HCT116 (cell line): ENCODE measurements around the gene CPNE8. TPM values are rescaled to one million over a fixed set of nuclear protein-coding genes. Genes with fewer than 3 reads are reported as not detected.
A peak's percentile ranks its signal among the peaks of the same experiment; 100 is the strongest.

Experiments used
- ATAC-seq: fragments of 200-7000 bp; cut with Tn5 transposase; 2 replicates; pipeline ENCODE4 v1.9.1; 2020; ENCODE audit warnings: mild to moderate bottlenecking, moderate library complexity
- BruUV-seq: library from RNA; stranded (reverse); fragments of 400-500 nt; replicated peaks from 2 replicates; lab custom pipeline; 2021; lab: Mats Ljungman, UMichigan
- CTCF ChIA-PET: fragments of 300-600 bp; sonication (Branson Sonifier 250); formaldehyde crosslinking; loops from one replicate; lab custom pipeline; 2021; ENCODE audit warnings: antibody characterized with exemption; lab: Charles Lee
- POLR2A ChIA-PET: fragments of 300-600, 350-600 bp; sonication (Branson Sonifier 250); formaldehyde crosslinking; loops from one replicate; lab custom pipeline; 2021; ENCODE audit warnings: antibody characterized with exemption; lab: Charles Lee
- RAD21 ChIA-PET, 2 experiments: fragments of 300-600 bp; sonication (Branson Sonifier 250); formaldehyde crosslinking; loops; one replicate each; lab custom pipeline; 2023; ENCODE audit warnings: low total read pairs in 2 of 2; ENCODE audit not compliant: uncharacterized antibody in 2 of 2, unreplicated experiment in 2 of 2, low non-redundant PET in 1 of 2; lab: Charles Lee
- DNase-seq: peaks from one replicate; pipeline ENCODE4 v3.0.0-alpha.2; 2010; ENCODE audit warnings: low read depth, low spot score
- H2AFZ ChIP-seq: fragments of 200-600 bp; shearing (Covaris generic), sonication (generic); 2 replicates; pipeline ENCODE4 v1.6.1; 2017; ENCODE audit warnings: low read depth, mixed run types, mixed read lengths, antibody characterized with exemption, low read length; ENCODE audit not compliant: poor library complexity, severe bottlenecking
- H3K27ac ChIP-seq: 2 replicates; pipeline ENCODE4 v1.5.1; 2012; ENCODE audit warnings: low read depth, low read length
- H3K27me3 ChIP-seq: fragments of 200-600 bp; sonication (generic); 2 replicates; pipeline ENCODE4 v1.6.1; 2016; ENCODE audit warnings: mixed run types, low read length, mixed read lengths; ENCODE audit not compliant: insufficient read depth
- H3K36me3 ChIP-seq, 2 experiments: fragments of 200-500 bp in 1 of 2; fragments of 200-600 bp in 1 of 2; sonication (Bioruptor generic) in 1 of 2; sonication (generic) in 1 of 2; 2 replicates each; pipeline versions ENCODE4 v1.5.1 to v1.6.1; 2014 to 2016; ENCODE audit warnings: low read length in 2 of 2, inconsistent platforms in 1 of 2, mixed read lengths in 1 of 2, mixed run types in 1 of 2; ENCODE audit not compliant: insufficient read depth in 2 of 2, control insufficient read depth in 1 of 2
- H3K4me1 ChIP-seq, 2 experiments: fragments of 200-600 bp in 1 of 2; sonication (generic) in 1 of 2; 2 replicates each; pipeline versions ENCODE4 v1.5.1 to v1.6.1; 2012 to 2017; ENCODE audit warnings: low read length in 2 of 2, inconsistent platforms in 1 of 2, mild to moderate bottlenecking in 1 of 2, mixed read lengths in 1 of 2, mixed run types in 1 of 2, moderate library complexity in 1 of 2; ENCODE audit not compliant: insufficient read depth in 2 of 2, control insufficient read depth in 1 of 2
- H3K4me2 ChIP-seq: fragments of 200-600 bp; sonication (generic); 2 replicates; pipeline ENCODE4 v1.6.1; 2017; ENCODE audit warnings: mixed run types, low read length, mixed read lengths
- H3K4me3 ChIP-seq, 2 experiments: fragments of 200-600 bp in 1 of 2; sonication (generic) in 1 of 2; replicated peaks in 1 of 2; 2 replicates each; pipeline ENCODE4 v1.5.1; 2011 to 2016; ENCODE audit warnings: low read length in 2 of 2, control low read depth in 1 of 2, low read depth in 1 of 2, mild to moderate bottlenecking in 1 of 2, mixed read lengths in 1 of 2, mixed run types in 1 of 2
- H3K79me2 ChIP-seq: fragments of 200-600 bp; sonication (generic); 2 replicates; pipeline ENCODE4 v1.6.1; 2017; ENCODE audit warnings: mild to moderate bottlenecking, mixed run types, low read length, moderate library complexity, mixed read lengths; ENCODE audit not compliant: insufficient read depth
- H3K9ac ChIP-seq: fragments of 200-600 bp; sonication (generic); 2 replicates; pipeline ENCODE4 v1.6.1; 2016; ENCODE audit warnings: low read length, mixed read lengths
- H3K9me2 ChIP-seq: fragments of 200-600 bp; sonication (generic), shearing (Covaris generic); 2 replicates; pipeline ENCODE4 v1.6.1; 2017; ENCODE audit warnings: mixed run types, mild to moderate bottlenecking, moderate library complexity; ENCODE audit not compliant: insufficient read depth
- H3K9me3 ChIP-seq, 2 experiments: fragments of 200-500 bp in 1 of 2; fragments of 200-600 bp in 1 of 2; sonication (Bioruptor generic) in 1 of 2; sonication (generic) in 1 of 2; 2 replicates each; pipeline ENCODE4 v1.6.1; 2014 to 2017; ENCODE audit warnings: low read length in 2 of 2, mixed read lengths in 2 of 2, inconsistent platforms in 1 of 2, low read depth in 1 of 2, mild to moderate bottlenecking in 1 of 2, mixed run types in 1 of 2, moderate library complexity in 1 of 2; ENCODE audit not compliant: control insufficient read depth in 1 of 2, insufficient read depth in 1 of 2
- H4K20me1 ChIP-seq: fragments of 200-600 bp; sonication (generic), shearing (Covaris generic); 2 replicates; pipeline ENCODE4 v1.6.1; 2017; ENCODE audit warnings: mixed run types, mild to moderate bottlenecking, moderate library complexity; ENCODE audit not compliant: insufficient read depth
- EGR1 ChIP-seq: IDR thresholded peaks from 2 replicates; pipeline ENCODE4 v1.6.1; 2012; ENCODE audit warnings: low read depth
- RAD21 ChIP-seq: IDR thresholded peaks from 2 replicates; pipeline ENCODE4 v1.6.1; 2012; ENCODE audit warnings: low read depth, mild to moderate bottlenecking
- SP1 ChIP-seq: IDR thresholded peaks from 2 replicates; pipeline ENCODE4 v1.6.1; 2012; ENCODE audit warnings: low read depth
- SRF ChIP-seq: IDR thresholded peaks from 2 replicates; pipeline ENCODE4 v1.6.1; 2012; ENCODE audit warnings: low read depth
- TCF7L2 ChIP-seq: IDR thresholded peaks from 2 replicates; pipeline ENCODE4 v1.7.0; 2011; ENCODE audit warnings: borderline replicate concordance, inconsistent platforms; ENCODE audit not compliant: insufficient read depth, insufficient read length; ENCODE audit errors: extremely low read depth
- YY1 ChIP-seq: IDR thresholded peaks from 2 replicates; pipeline ENCODE4 v1.6.1; 2011; ENCODE audit warnings: low read length, low read depth, moderate library complexity, mild to moderate bottlenecking; ENCODE audit not compliant: insufficient replicate concordance; ENCODE audit errors: extremely low read depth
- ZFX ChIP-seq: fragments of 450-650 bp; IDR thresholded peaks from 2 replicates; pipeline ENCODE4 v1.6.1; 2017
- ZNF274 ChIP-seq: fragments of 200-500 bp; sonication (Bioruptor generic); IDR thresholded peaks from 2 replicates; pipeline ENCODE4 v1.6.1; 2014; ENCODE audit warnings: mild to moderate bottlenecking, low read depth, low read length, inconsistent platforms
- intact Hi-C: fragments of 100-400 bp; cut with micrococcal nuclease; formaldehyde crosslinking; loops from 2 replicates; pipeline ENCODE4 v1.10.0; 2022
- total RNA-seq: library from RNA; stranded (reverse); gene quantifications from one replicate; pipeline ENCODE4 v1.2.1, GENCODE V29; 2021; ENCODE audit not compliant: unreplicated experiment
- TF ChIP-seq, protein P1 (sequence below), 3 experiments: fragments of 200-600 bp in 1 of 3; sonication (generic) in 1 of 3; IDR thresholded peaks in 2 of 3; conservative IDR thresholded peaks in 1 of 3; 2 replicates each; pipeline ENCODE4 v1.5.1; 2012 to 2017; ENCODE audit warnings: low read depth in 2 of 3, low read length in 2 of 3, antibody characterized with exemption in 1 of 3, borderline replicate concordance in 1 of 3, control low read depth in 1 of 3, mild to moderate bottlenecking in 1 of 3, mixed read lengths in 1 of 3, mixed run types in 1 of 3, moderate library complexity in 1 of 3; ENCODE audit not compliant: insufficient read depth in 1 of 3
- TF ChIP-seq, protein P2 (sequence below): IDR thresholded peaks from 2 replicates; pipeline ENCODE4 v1.6.1; 2012; ENCODE audit warnings: low read depth
- TF ChIP-seq, protein P3 (sequence below): IDR thresholded peaks from 2 replicates; pipeline ENCODE4 v1.6.1; 2012

CPNE8 gene
- total RNA-seq, 1 experiment from 2014 or later = 14.2 TPM

DNA sequence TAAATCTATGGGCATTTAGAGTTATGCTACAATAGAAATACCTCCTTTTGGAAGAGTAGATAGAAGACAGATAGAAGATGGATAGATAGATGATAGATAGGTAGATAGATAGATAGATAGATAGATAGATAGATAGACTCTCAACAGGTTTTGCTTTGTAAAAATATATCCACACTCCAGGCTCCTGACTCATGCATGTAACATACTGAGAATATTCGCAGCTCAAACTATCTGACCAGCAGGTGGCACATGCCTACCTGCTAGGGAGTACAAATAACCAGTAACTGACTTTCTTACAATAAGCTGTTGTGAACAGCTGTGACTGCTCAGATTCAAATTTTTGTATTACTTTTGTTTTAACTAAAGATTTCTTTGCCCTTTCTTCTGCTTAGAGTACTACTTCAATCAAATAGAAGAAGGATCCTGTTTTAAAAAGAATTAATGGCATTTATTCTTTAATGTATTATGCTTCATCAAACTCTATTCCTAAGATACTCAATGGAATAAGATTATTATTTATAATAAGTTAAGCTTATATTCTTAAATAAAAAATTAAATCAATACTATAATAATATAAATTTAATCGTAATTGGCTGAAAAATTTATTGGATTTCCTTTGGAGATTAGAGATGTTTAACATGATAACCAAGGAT, 15.8 kb upstream of the CPNE8 start:
- Histone ChIP-seq H3K27ac (no peak overlapping the region), H3K79me2 (no peaks in the 10 kb centered on the region), H4K20me1 (no peaks in the 10 kb centered on the region), H3K9ac (no peak overlapping the region), H3K4me1 (no peaks in the 10 kb centered on the region), H3K27me3 (no peaks in the 10 kb centered on the region), H3K9me2 (no peaks in the 10 kb centered on the region), H3K9me3 (no peaks in the 10 kb centered on the region), H2AFZ (peak overlapping the region; percentile 52), H3K36me3 (no peaks in the 10 kb centered on the region), H3K4me3 (no peak overlapping the region), H3K4me2 (no peak overlapping the region)
- peak; percentile 69 for DNase-seq
- CTCF ChIA-PET = interaction anchor here (0.5 to 1.9 kb wide), 26 partner anchors 9 to 355 kb away, joined by 3 to 99 read pairs (median 6); partner anchors contain the start of gene CPNE8
- no TSS peak for BruUV-seq
- RAD21 ChIA-PET = interaction anchor here (0.6 to 1.5 kb wide), 9 partner anchors 14 to 354 kb away, joined by 3 to 15 read pairs (median 4); no protein-coding TSS in a partner anchor
- intact Hi-C loops = loop anchor here (1.0 kb wide), 2 partner anchors 182 to 352 kb away; no protein-coding TSS in a partner anchor
- POLR2A ChIA-PET = interaction anchor here (0.9 kb wide), 1 partner anchor 201 kb away, joined by 3 read pairs; no protein-coding TSS in a partner anchor
- TF ChIP-seq SRF (no peak), YY1 (no peak), SP1 (no peak), ZFX (no peak), TCF7L2 (no peak), RAD21 (peak; percentile 76), EGR1 (no peak), ZNF274 (no peak)
- TF ChIP-seq, protein P1, sequence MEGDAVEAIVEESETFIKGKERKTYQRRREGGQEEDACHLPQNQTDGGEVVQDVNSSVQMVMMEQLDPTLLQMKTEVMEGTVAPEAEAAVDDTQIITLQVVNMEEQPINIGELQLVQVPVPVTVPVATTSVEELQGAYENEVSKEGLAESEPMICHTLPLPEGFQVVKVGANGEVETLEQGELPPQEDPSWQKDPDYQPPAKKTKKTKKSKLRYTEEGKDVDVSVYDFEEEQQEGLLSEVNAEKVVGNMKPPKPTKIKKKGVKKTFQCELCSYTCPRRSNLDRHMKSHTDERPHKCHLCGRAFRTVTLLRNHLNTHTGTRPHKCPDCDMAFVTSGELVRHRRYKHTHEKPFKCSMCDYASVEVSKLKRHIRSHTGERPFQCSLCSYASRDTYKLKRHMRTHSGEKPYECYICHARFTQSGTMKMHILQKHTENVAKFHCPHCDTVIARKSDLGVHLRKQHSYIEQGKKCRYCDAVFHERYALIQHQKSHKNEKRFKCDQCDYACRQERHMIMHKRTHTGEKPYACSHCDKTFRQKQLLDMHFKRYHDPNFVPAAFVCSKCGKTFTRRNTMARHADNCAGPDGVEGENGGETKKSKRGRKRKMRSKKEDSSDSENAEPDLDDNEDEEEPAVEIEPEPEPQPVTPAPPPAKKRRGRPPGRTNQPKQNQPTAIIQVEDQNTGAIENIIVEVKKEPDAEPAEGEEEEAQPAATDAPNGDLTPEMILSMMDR (IDR thresholded peaks at IDR 0.05 in 2 of 3, conservative IDR thresholded peaks at IDR 0.05 in 1 of 3; ENCODE audit: borderline replicate concordance in 1 of 3, insufficient read depth in 1 of 3, low read depth in 2 of 3, low read length in 2 of 3) = peak; percentile 64 to 80 (median 70); a peak in 5 of 6 replicates
- TF ChIP-seq, protein P2, sequence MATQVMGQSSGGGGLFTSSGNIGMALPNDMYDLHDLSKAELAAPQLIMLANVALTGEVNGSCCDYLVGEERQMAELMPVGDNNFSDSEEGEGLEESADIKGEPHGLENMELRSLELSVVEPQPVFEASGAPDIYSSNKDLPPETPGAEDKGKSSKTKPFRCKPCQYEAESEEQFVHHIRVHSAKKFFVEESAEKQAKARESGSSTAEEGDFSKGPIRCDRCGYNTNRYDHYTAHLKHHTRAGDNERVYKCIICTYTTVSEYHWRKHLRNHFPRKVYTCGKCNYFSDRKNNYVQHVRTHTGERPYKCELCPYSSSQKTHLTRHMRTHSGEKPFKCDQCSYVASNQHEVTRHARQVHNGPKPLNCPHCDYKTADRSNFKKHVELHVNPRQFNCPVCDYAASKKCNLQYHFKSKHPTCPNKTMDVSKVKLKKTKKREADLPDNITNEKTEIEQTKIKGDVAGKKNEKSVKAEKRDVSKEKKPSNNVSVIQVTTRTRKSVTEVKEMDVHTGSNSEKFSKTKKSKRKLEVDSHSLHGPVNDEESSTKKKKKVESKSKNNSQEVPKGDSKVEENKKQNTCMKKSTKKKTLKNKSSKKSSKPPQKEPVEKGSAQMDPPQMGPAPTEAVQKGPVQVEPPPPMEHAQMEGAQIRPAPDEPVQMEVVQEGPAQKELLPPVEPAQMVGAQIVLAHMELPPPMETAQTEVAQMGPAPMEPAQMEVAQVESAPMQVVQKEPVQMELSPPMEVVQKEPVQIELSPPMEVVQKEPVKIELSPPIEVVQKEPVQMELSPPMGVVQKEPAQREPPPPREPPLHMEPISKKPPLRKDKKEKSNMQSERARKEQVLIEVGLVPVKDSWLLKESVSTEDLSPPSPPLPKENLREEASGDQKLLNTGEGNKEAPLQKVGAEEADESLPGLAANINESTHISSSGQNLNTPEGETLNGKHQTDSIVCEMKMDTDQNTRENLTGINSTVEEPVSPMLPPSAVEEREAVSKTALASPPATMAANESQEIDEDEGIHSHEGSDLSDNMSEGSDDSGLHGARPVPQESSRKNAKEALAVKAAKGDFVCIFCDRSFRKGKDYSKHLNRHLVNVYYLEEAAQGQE = no peak
- TF ChIP-seq, protein P3, sequence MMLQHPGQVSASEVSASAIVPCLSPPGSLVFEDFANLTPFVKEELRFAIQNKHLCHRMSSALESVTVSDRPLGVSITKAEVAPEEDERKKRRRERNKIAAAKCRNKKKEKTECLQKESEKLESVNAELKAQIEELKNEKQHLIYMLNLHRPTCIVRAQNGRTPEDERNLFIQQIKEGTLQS = no peak
- peak; percentile 90 for ATAC-seq
